ENCODE results near the gene CELF2.

DNA sequence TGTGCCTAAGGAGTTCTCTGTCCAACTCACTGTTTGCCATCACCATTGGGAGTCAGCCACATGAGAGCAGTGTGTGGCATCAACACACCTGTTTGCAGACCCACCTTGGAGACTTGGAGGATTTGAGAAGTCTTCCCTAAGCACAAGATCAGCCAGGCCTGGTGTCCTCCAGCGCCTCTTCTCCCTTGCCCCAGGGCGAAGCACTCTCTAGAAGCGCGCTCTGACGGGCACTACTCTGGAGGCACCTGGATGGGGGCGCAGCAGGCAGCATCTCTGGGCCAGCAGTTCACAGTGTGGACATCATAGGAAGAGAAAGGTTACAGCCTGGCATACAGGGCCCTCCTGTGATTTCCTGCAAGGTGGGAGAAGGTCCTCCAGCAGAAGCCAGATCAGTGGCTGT is 289.3 kb downstream of the CELF2 start:
- TF ChIP-seq CTCF (IDR thresholded peaks at IDR 0.05) (no peak), POLR2A (IDR thresholded peaks at IDR 0.05) (no peak)

Data from thyroid gland (tissue), 4 donors.